AG04449 (cell line): ENCODE data around the gene TRPV4.

Source experiments
- CTCF ChIA-PET: fragments of 350-600 bp; formaldehyde crosslinking; extraction: SDS; loops from one replicate; lab custom pipeline; 2021; ENCODE audit warnings: antibody characterized with exemption; lab: Yijun Ruan, JAX
- POLR2A ChIA-PET: fragments of 400-600, 350-600 bp; formaldehyde crosslinking; extraction: SDS; loops from one replicate; lab custom pipeline; 2020; ENCODE audit warnings: antibody characterized with exemption, inconsistent platforms; lab: Yijun Ruan, JAX
- DNase-seq: peaks from one replicate; pipeline ENCODE4 v3.0.0-alpha.2; 2010; ENCODE audit warnings: low read depth, low spot score
- H3K4me3 ChIP-seq: 2 replicates; pipeline ENCODE4 v1.5.1; 2011; ENCODE audit warnings: low read depth, mild to moderate bottlenecking, control low read depth, low read length
- TF ChIP-seq, protein P1 (sequence below): IDR thresholded peaks from one replicate; pipeline ENCODE4 v1.5.1; 2011; ENCODE audit warnings: mild to moderate bottlenecking, moderate library complexity, low read length, control low read depth, inconsistent platforms; ENCODE audit not compliant: insufficient read depth; ENCODE audit errors: missing control alignments

The TRPV4 gene

DNA sequence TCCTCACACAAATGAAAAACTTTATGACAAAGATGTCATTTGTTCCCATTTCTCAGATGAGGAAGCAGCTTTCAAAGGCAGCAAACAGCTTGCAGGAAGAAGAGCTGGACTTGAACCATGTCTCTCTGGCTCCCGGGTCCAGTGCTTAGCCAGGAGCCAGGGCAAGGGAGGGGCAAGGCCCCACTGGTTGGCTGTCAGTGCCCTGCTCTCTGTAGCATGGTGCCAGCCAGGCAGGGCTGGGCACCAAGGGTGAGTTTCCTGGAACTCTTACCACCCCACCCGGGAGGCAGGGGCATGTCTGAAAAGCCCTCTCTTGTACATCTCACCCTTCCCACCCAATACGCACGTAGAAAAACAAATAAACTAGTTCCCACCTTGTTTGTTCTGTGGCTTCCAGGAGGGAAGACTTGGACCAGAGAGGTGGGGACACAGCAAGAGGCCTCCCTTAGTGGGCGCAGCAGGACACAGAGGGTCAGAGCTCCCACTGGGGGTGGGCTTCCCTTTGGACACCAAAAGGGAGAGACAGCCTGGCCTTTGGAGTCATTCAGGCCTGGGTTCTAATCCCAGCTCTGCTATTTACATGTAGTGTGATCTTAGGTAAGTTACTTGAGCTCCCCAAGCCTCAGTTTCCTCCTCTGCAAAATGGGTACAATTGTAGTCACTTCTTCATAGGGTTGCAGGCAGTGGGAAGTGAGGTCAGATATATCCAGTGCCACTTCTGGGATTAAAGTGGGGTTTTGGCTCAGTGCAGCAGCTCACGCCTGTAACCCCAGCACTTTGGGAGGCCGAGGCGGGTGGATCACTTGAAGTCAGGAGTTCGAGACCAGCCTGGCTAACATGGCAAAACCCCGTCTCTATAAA is 17.2 kb downstream of the TRPV4 start:
- no peak for DNase-seq
- H3K4me3 ChIP-seq: no peak overlapping the region
- TF ChIP-seq, protein P1, sequence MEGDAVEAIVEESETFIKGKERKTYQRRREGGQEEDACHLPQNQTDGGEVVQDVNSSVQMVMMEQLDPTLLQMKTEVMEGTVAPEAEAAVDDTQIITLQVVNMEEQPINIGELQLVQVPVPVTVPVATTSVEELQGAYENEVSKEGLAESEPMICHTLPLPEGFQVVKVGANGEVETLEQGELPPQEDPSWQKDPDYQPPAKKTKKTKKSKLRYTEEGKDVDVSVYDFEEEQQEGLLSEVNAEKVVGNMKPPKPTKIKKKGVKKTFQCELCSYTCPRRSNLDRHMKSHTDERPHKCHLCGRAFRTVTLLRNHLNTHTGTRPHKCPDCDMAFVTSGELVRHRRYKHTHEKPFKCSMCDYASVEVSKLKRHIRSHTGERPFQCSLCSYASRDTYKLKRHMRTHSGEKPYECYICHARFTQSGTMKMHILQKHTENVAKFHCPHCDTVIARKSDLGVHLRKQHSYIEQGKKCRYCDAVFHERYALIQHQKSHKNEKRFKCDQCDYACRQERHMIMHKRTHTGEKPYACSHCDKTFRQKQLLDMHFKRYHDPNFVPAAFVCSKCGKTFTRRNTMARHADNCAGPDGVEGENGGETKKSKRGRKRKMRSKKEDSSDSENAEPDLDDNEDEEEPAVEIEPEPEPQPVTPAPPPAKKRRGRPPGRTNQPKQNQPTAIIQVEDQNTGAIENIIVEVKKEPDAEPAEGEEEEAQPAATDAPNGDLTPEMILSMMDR: no peak
- ChIA-PET CTCF (interaction anchor here (2.0 to 5.9 kb wide), 2 partner anchors 10 to 29 kb away, joined by 9 to 87 read pairs; no protein-coding TSS in a partner anchor), POLR2A (no interaction called here)

DNA sequence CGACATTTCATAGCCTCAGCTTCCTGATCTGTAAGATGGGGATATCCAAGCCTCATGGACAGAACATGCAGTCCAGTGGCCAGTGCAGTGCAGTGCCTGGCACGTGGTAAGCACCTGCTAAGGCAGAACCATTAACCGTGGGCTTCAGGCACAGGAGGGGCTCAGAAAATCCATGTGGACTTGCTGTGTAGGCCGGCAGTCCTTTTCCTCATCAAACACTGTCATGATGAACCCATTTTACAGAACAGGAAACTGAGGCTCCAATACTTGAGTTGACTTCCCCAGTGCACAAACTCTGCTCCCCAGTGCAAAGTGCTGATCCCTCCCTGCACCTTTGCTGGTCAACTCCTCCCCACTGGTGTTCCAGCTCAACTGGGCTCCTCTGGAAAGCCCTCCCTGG is 18.0 kb downstream of the TRPV4 start:
- no peak for DNase-seq
- TF ChIP-seq, protein P1: no peak
- no peak overlapping the region for H3K4me3 ChIP-seq
- CTCF ChIA-PET: interaction anchor here (0.8 to 5.9 kb wide), 3 partner anchors 9 to 40 kb away, joined by 3 to 87 read pairs (median 9); no protein-coding TSS in a partner anchor
- POLR2A ChIA-PET: no interaction called here

DNA sequence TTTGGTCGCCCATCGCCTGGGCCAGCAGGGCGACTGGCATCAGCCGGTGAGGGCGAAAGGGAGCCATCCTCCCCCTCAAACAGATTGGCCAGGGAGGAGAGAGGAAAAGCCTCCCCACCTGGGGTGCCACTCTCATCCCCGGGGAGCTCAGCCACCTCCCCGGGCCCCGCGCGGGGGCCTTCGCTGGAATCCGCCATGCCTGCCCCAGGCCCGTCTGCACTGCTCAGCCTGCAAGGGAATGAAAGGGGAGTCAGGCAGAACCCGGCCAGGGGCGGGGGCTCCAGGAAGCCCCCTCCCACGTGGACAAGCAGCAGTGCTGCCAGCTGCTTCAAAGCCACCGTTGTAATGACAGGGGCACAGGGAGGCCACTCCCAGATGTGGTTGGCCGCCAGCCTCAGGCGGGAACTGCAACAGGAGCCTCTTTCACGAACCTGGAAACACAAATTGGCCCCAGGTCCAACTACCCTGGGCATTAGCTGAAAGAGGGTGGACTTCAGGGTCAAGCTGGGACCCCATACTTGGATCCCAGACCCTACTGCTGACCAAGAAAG is 18.5 kb downstream of the TRPV4 start:
- CTCF ChIA-PET: interaction anchor here (0.8 to 5.9 kb wide), 3 partner anchors 8 to 39 kb away, joined by 3 to 87 read pairs (median 9); no protein-coding TSS in a partner anchor
- DNase-seq: no peak
- no peak overlapping the region for H3K4me3 ChIP-seq
- POLR2A ChIA-PET: no interaction called here
- TF ChIP-seq, protein P1: no peak

DNA sequence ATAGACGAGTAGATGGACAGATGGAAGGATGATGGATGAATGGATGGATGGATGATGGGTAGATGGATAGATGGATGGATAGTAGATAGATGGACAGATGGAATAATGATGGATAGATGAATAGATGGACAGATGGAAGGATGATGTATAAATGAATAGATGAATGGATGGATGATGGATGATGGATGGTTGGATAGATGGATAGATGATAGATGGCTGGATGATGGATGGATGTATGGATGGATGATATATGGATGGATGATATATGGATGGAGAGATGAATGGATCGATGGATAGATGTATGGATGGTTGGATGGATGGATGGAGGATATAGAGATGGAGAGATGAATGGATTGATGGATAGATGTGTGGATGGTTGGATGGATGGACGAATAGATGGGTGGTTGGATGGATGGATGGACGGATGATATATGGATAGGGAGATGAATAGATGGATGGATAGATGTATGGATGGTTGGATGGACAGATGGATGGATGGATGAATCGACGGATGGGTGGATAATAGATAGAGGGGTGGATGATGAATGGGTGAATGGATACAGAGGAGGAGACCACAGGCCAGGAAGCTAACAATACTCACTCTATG is 19.3 kb downstream of the TRPV4 start:
- DNase-seq: no peak
- CTCF ChIA-PET: interaction anchor here (5.9 kb wide), 1 partner anchor 8 kb away, joined by 87 read pairs; no protein-coding TSS in a partner anchor
- TF ChIP-seq, protein P1: no peak
- H3K4me3 ChIP-seq: no peak overlapping the region
- POLR2A ChIA-PET: no interaction called here

DNA sequence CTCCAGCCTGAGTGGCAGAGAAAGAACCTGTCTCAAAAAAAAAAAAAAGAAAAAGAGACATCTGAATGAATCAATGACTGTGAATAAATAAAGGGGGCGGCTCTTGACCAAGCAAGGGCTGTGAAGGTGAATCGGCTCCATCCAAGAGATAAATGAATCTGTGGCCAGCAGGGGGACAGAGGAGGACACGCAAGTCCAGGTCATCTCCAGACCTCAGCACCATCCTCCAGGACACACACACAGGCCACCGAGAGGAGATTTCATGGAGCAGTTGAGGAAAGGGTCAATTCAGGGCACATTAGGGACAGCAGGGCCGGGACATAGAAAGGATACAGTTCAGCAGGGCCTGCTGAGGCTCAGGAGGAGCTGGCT is 21.6 kb downstream of the TRPV4 start:
- ChIA-PET CTCF (interaction anchor here (1.3 to 3.4 kb wide), 2 partner anchors 26 to 33 kb away, joined by 3 to 24 read pairs; no protein-coding TSS in a partner anchor), POLR2A (no interaction called here)
- TF ChIP-seq, protein P1: no peak
- DNase-seq: no peak
- no peak overlapping the region for H3K4me3 ChIP-seq
